ENCODE measurements around the gene RASA3. TPM values are rescaled to one million over a fixed set of nuclear protein-coding genes. Genes with fewer than 3 reads are reported as not detected.

RASA3 gene
- total and polyA plus RNA-seq, 2 of the 4 experiments (the other 2 are of a cell fraction) = 21.0 to 31.4 TPM

GRCh38 chr13:114057166-114058050 lies 75.0 kb downstream of the RASA3 start:
- no peaks in the 10 kb centered on the region for H3K9me3 ChIP-seq (ENCODE audit: control insufficient read depth, insufficient read depth, low read length)
- no peak overlapping the region for H3K4ac ChIP-seq (ENCODE audit: low read depth, low read length)
- DNase-seq = no peak
- CTCF ChIA-PET = no interaction called here
- POLR2A ChIA-PET (ENCODE audit: unreplicated experiment) = no interaction called here
- in situ Hi-C loops (cut with MboI; ENCODE audit: low sequenced_read_pairs) = no loop called here
- H2BK5ac ChIP-seq (ENCODE audit: low read depth, low read length, poor library complexity, severe bottlenecking) = no peak overlapping the region
- H4K20me1 ChIP-seq (ENCODE audit: insufficient read depth, low read length) = peaks cover 68% of the 10 kb centered on the region
- H3K14ac ChIP-seq (replicated peaks; ENCODE audit: low read depth, low read length) = no peak overlapping the region
- no TSS peak for BruUV-seq (replicated peaks)
- WGBS, 2 experiments (ENCODE audit: extremely low coverage in 2 of 2, insufficient read length in 1 of 2) = 100% methylated on average over 1 of the region's 23 CpGs; no CpG with 5 or more reads in 1 of the 2 experiments
- no peaks in the 10 kb centered on the region for H3K27me3 ChIP-seq (ENCODE audit: control insufficient read depth, insufficient read depth, low read length)
- H2AFZ ChIP-seq (replicated peaks; ENCODE audit: low read length, poor library complexity) = no peak overlapping the region
- H2AK5ac ChIP-seq (ENCODE audit: low read depth, low read length) = peak overlapping the region; percentile 17; the same call in 1 of the 2 replicates
- no peak overlapping the region for H3K4me3 ChIP-seq (ENCODE audit: insufficient read depth, low read depth, low read length)
- intact Hi-C loops (cut with micrococcal nuclease) = no loop called here
- no peak overlapping the region for H3K23ac ChIP-seq (ENCODE audit: low read depth, low read length)
- ATAC-seq (ENCODE audit: low read depth) = no peak
- no peak overlapping the region; the same call in 1 of the 2 replicates for H3K27ac ChIP-seq (ENCODE audit: insufficient read depth, low read length)
- dilution Hi-C loops (cut with HindIII; ENCODE audit: low sequenced_read_pairs, unreplicated experiment) = no loop called here
- H3K18ac ChIP-seq (ENCODE audit: low read depth, low read length) = no peak overlapping the region
- H4K91ac ChIP-seq (ENCODE audit: insufficient read depth, low read depth, low read length) = no peak overlapping the region
- H3K79me1 ChIP-seq (ENCODE audit: low read depth in 1 of 2, low read length in 2 of 2) = peaks cover 18 to 87% of the 10 kb centered on the region in 2 experiments
- peaks cover 11% of the 10 kb centered on the region for H3K4me1 ChIP-seq (ENCODE audit: control insufficient read depth, insufficient read depth, low read length)
- H3K9ac ChIP-seq (ENCODE audit: low read depth, low read length) = no peak overlapping the region
- peaks cover 31% of the 10 kb centered on the region for H3K36me3 ChIP-seq (ENCODE audit: control insufficient read depth, insufficient read depth, low read length)
- no peak overlapping the region for H4K8ac ChIP-seq (ENCODE audit: low read depth in 2 of 2, low read length in 2 of 2)
- H3K56ac ChIP-seq (ENCODE audit: extremely low read depth, insufficient read depth, low read length) = no peak overlapping the region
- no peak overlapping the region for H2BK15ac ChIP-seq (ENCODE audit: low read depth, low read length)
- no peak overlapping the region for H4K5ac ChIP-seq (ENCODE audit: low read depth, low read length)
- H2AK9ac ChIP-seq (replicated peaks; ENCODE audit: low read depth, low read length, poor library complexity) = no peak overlapping the region
- H3K4me2 ChIP-seq (ENCODE audit: low read depth, low read length) = no peak overlapping the region
- no peak overlapping the region for H2BK120ac ChIP-seq (ENCODE audit: low read depth, low read length)
- H3K9me1 ChIP-seq (ENCODE audit: insufficient read depth, low read length) = peaks cover 32% of the 10 kb centered on the region
- no peak overlapping the region for H2BK20ac ChIP-seq (ENCODE audit: low read depth, low read length)
- no peak for TF ChIP-seq MXI1 (IDR thresholded peaks at IDR 0.05; ENCODE audit: borderline replicate concordance, low read depth, low read length)
- no peak for TF ChIP-seq MAFK (IDR thresholded peaks at IDR 0.05; ENCODE audit: low read depth, low read length)
- TF ChIP-seq RAD21 (IDR thresholded peaks at IDR 0.05; ENCODE audit: low read length) = no peak

All from IMR-90 (cell line).